Right lobe of liver (tissue), 6 donors: Measurements from ENCODE around the gene LSP1. TPM values are rescaled to one million over a fixed set of nuclear protein-coding genes. Genes with fewer than 3 reads are reported as not detected.

ENCODE experiments used
- ATAC-seq, 4 donors: fragments of 200-7000 bp; cut with Tn5 transposase; one replicate each; pipeline ENCODE4 v1.9.1; 2020; ENCODE audit warnings: mild to moderate bottlenecking in 4 of 4, moderate library complexity in 4 of 4
- DNase-seq, 3 donors: peaks; one replicate each; pipeline ENCODE4 v3.0.0-alpha.2; 2020
- H3K27ac ChIP-seq, 3 donors: fragments of 200-600 bp; one replicate each; pipeline ENCODE4 v1.8.0; 2022
- H3K27me3 ChIP-seq, 2 donors: fragments of 200-600 bp; one replicate each; pipeline ENCODE4 v1.8.0; 2022
- H3K36me3 ChIP-seq, 4 donors: fragments of 200-600 bp; sonication (generic) in 1 of 4; one replicate each; pipeline versions ENCODE4 v1.5.1 to v1.8.0; 2017 to 2022; ENCODE audit warnings: control low read depth in 1 of 4
- H3K4me1 ChIP-seq, 4 donors: fragments of 200-600 bp; sonication (generic) in 1 of 4; one replicate each; pipeline versions ENCODE4 v1.5.1 to v1.8.0; 2017 to 2022; ENCODE audit warnings: control low read depth in 1 of 4
- H3K4me3 ChIP-seq, 3 donors: fragments of 200-600 bp; one replicate each; pipeline ENCODE4 v1.8.0; 2022
- H3K9me3 ChIP-seq, 4 donors: fragments of 200-600 bp; sonication (generic) in 1 of 4; one replicate each; pipeline versions ENCODE4 v1.5.1 to v1.8.0; 2017 to 2022; ENCODE audit warnings: control low read depth in 1 of 4
- CTCF ChIP-seq, 4 donors: fragments of 200-600 bp in 3 of 4; fragments of 450-650 bp in 1 of 4; IDR thresholded peaks; one replicate each; pipeline versions ENCODE4 v1.5.1 to v1.8.0; 2016 to 2022; ENCODE audit warnings: antibody characterized with exemption in 4 of 4, mild to moderate bottlenecking in 2 of 4
- POLR2A ChIP-seq: fragments of 450-650 bp; IDR thresholded peaks from one replicate; pipeline ENCODE4 v1.6.1; 2017; ENCODE audit warnings: antibody characterized with exemption, mild to moderate bottlenecking
- WGBS: methylation state at CpG from one replicate; pipeline ENCODE4 v1.1.6; 2018; ENCODE audit warnings: low coverage, low lambda C conversion rate; ENCODE audit not compliant: insufficient coverage; ENCODE audit errors: missing lambda C conversion rate; 5-methylcytosine and 5-hydroxymethylcytosine counted together
- intact Hi-C, 2 donors: fragments of 100-400 bp; cut with DNase I; formaldehyde crosslinking; loops; one replicate each; pipeline versions ENCODE4 v1.11.2 to v1.14.1; 2022
- total RNA-seq, 6 experiments: library from RNA; depleted of rRNA in 2 of 6; stranded (reverse); fragments of >200 nt in 2 of 6; fragmentation: NEBNext Ultra II Directional in 3 of 6; extraction: Animal tissue kit (Norgen Biotek cat#: 25700) in 3 of 6; gene quantifications; one replicate each; pipeline versions ENCODE4 v1.1.0 to v1.2.4, GENCODE V29; 2016 to 2023
- donor health status: DM: no; HTN: yes; CAD: no.
- donor health status: DM: no; HTN: no; CAD: no.
- donor health status: DM: no; HTN: no; CAD: no.
- donor health status: DM: no; HTN: yes; CAD: no.
- donor health status: DM: no; HTN: yes; CAD: no.

LSP1 gene
- total RNA-seq, 6 experiments from 2014 or later = 2.3 to 20.6 (median 8.8) TPM

DNA sequence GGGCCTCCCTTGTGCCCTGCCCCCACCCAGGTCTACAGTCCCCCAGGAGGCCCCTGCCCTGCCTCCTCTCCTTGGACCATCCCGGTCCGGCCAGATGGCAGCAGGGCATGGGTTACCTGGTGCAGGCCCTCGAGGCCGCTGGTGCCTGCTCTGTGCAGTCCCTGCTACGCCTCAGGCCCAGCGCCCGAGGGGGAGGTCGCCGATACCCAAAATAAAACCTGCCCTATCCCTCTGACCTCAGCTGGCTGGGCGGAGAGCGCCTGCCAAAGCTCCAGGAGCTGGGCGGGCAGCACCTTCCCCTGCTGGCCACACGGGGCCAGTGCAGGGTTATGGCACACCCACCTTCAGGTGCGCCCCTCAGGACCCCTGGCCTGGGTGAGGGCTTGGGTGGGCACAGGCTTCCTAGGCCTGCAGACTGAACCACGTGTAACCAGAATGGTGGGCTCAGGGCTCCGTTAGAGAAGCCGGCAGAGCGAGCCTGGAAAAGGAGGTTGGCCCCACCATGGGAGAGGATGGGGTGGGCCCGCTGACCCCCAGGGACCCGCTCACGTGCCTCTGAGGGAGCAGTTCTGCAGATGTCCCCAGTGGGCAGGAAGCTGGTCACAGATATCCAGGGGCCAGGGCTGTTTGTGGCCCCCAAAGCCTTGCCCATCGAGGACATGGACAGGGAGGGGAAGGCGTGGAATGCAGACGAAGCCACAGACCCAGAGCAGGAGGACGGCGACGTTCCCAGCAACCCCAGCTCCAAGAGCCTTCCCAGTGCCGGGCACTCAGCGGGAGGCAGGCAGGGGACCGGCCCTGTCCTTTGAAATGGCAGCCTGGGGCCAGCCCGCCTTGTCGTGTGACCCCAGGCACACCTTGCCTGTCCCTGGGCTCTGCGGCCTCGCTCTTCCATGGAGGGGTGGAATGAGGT is 64.9 kb downstream of the LSP1 start:
- TF ChIP-seq POLR2A = no peak
- TF ChIP-seq CTCF (IDR thresholded peaks at IDR 0.05) = peak; percentile 26 to 46 (median 37)
- Histone ChIP-seq H3K4me1 (no peaks in the 10 kb centered on the region), H3K36me3 (no peaks in the 10 kb centered on the region), H3K9me3 (no peaks in the 10 kb centered on the region), H3K4me3 (no peak overlapping the region), H3K27me3 (no peaks in the 10 kb centered on the region), H3K27ac (no peak overlapping the region)
- ATAC-seq (peak; percentile 29 to 54 (median 43)), DNase-seq (peak in 1 of 3 donors; percentile 52)
- WGBS = 62% methylated on average over 6 of the region's 34 CpGs
- intact Hi-C loops = no loop called here

DNA sequence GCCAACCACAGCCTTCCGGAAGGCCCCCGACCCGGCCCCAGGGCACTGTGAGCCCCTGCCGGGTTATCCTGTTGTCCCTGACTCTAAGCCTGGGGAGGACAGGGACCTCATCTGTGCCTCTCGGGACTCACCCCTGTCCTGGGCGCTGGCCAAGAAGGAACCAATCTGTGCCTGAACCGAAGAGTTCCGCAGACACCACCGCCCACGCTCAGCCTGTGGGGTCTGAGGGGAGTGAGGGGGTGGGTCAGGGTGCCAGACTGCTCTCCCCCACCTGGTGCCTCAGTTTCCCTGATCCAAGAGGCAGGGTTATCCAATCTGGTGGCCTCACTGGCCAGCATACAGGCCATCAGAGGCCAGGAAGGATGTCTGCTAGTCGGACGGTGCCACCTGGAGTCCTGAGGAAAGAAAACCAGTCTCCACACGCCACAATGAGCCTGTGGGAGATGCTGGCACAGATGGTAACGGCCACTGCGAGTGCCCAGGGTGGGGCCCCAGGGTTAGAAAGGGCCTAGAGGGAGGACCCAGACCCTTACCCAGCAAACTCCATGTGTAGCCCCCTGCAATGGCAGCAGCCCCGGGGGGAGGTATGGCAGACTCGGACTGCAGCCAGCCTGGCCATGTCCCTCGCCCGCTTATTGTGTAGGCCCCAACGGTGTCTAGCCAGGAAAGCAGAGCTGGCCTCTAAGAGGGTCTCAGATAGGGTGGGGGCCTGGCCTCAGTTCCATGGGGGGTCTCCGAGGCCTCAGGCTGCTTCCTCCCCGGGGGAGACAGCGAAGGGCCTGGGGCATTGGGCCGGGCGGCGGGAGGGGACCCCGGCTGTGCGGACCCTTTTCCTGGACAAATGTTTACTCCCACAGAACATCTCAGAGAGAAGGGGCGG is 65.8 kb downstream of the LSP1 start:
- no peaks in the 10 kb centered on the region for H3K27me3 ChIP-seq
- DNase-seq (peak in 1 of 3 donors; percentile 50), ATAC-seq (no peak)
- no peak overlapping the region for H3K27ac ChIP-seq
- TF ChIP-seq CTCF (IDR thresholded peaks at IDR 0.05) (no peak), POLR2A (no peak)
- no peaks in the 10 kb centered on the region for H3K4me1 ChIP-seq
- no peaks in the 10 kb centered on the region for H3K9me3 ChIP-seq
- WGBS = 59% methylated on average over 4 of the region's 29 CpGs
- no peak overlapping the region for H3K4me3 ChIP-seq
- H3K36me3 ChIP-seq = no peaks in the 10 kb centered on the region
- intact Hi-C loops = no loop called here

DNA sequence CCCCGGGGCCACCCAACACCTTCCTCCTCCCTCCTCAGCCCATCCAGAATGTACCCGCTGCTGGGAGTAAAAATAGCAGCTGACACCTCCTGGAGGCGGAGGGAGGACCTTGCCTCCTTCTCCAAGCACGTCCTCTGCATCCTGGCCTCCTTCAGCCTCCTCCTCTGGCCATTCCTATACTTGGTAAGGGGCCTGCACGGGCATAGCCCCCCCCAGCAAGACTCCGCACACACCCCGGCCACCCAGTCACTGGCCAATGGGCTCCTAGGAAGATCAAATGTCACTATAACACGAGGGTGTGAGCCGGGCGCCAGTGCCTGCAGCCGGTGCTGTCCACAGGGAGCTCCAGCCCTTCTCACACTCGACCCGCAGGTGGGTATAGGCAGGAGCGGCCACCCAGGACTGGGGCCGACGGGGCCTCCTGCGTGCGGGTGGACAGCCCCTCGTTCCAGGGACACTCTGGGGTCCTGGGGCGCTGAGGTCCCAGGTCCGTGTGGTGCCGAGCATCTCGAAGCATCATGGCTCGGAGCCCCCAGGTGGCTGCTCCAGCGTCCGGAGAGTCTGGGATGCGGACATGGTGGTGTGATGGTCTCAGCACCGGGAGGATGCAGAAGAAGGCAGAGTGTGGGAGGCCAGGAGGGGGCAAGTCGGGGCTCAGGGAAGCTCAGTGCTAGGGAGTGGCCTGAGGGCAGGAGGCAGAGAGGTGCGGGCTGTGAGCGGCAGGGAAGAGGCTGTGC is 66.7 kb downstream of the LSP1 start, which contains the start of gene TNNT3:
TNNT3 (plus strand) TSS at position 313 of the 737 bp plus-strand sequence. CDS start 3,172 bp downstream, outside the sequence.
- intact Hi-C loops = no loop called here
- DNase-seq (peak in 1 of 3 donors; percentile 55), ATAC-seq (no peak)
- no peaks in the 10 kb centered on the region for H3K9me3 ChIP-seq
- H3K4me1 ChIP-seq = no peaks in the 10 kb centered on the region
- no peak within 1 kb of the TSS for H3K27ac ChIP-seq
- 62% methylated on average over 13 of the region's 31 CpGs for WGBS
- no peak within 1 kb of the TSS for H3K4me3 ChIP-seq
- no peaks in the 10 kb centered on the region for H3K27me3 ChIP-seq
- H3K36me3 ChIP-seq = no peaks in the 10 kb centered on the region
- TF ChIP-seq CTCF (IDR thresholded peaks at IDR 0.05) (no peak), POLR2A (no peak)
